IPS DF 6.9 (cell line): ENCODE results near the gene PRKAG2.
A peak's percentile ranks its signal among the peaks of the same experiment; 100 is the strongest.

Experiments
- DNase-seq: peaks from one replicate; pipeline ENCODE4 v3.0.0-alpha.2; 2013; ENCODE audit warnings: low read depth, low spot score
- H3K27ac ChIP-seq: one replicate; pipeline ENCODE4 v1.5.1; 2013; ENCODE audit warnings: low read length, control low read depth
- H3K27me3 ChIP-seq: 2 replicates; pipeline ENCODE4 v1.6.1; 2013; ENCODE audit warnings: mild to moderate bottlenecking, low read length; ENCODE audit not compliant: control insufficient read depth, insufficient read depth
- H3K36me3 ChIP-seq: 2 replicates; pipeline ENCODE4 v1.6.1; 2013; ENCODE audit warnings: low read length; ENCODE audit not compliant: control insufficient read depth, insufficient read depth
- H3K4me1 ChIP-seq: 2 replicates; pipeline ENCODE4 v1.6.1; 2013; ENCODE audit warnings: low read length; ENCODE audit not compliant: control insufficient read depth, insufficient read depth
- H3K4me3 ChIP-seq: 2 replicates; pipeline ENCODE4 v1.5.1; 2013; ENCODE audit warnings: mild to moderate bottlenecking, low read length
- H3K9me3 ChIP-seq: 2 replicates; pipeline ENCODE4 v1.6.1; 2013; ENCODE audit warnings: low read length, inconsistent platforms; ENCODE audit not compliant: control insufficient read depth, insufficient read depth
- WGBS: extraction: QIAGEN DNeasy Blood & Tissue Kit; methylation state at CpG from one replicate; pipeline ENCODE4 v1.1.7; 2013; ENCODE audit warnings: mixed read lengths, missing lambda C conversion rate; ENCODE audit not compliant: insufficient read length, insufficient coverage; 5-methylcytosine and 5-hydroxymethylcytosine counted together

The PRKAG2 gene

GRCh38 chr7:151692721-151693120 lies 184.2 kb downstream of the PRKAG2 start:
- Histone ChIP-seq H3K4me1 (peaks cover 13% of the 10 kb centered on the region), H3K9me3 (no peaks in the 10 kb centered on the region), H3K27me3 (no peaks in the 10 kb centered on the region), H3K27ac (no peak overlapping the region), H3K4me3 (no peak overlapping the region), H3K36me3 (no peaks in the 10 kb centered on the region)
- WGBS = no CpG with 5 or more reads among the region's 9 CpGs
- no peak for DNase-seq

GRCh38 chr7:151691449-151691848 lies 185.5 kb downstream of the PRKAG2 start:
- Histone ChIP-seq H3K4me3 (no peak overlapping the region), H3K27ac (no peak overlapping the region), H3K4me1 (peaks cover 11% of the 10 kb centered on the region), H3K27me3 (no peaks in the 10 kb centered on the region), H3K36me3 (no peaks in the 10 kb centered on the region), H3K9me3 (no peaks in the 10 kb centered on the region)
- DNase-seq = no peak
- WGBS = no CpG with 5 or more reads among the region's 2 CpGs

- Histone ChIP-seq H3K36me3 (no peaks in the 10 kb centered on the region), H3K27me3 (no peaks in the 10 kb centered on the region), H3K4me1 (peaks cover 8% of the 10 kb centered on the region), H3K9me3 (no peaks in the 10 kb centered on the region), H3K4me3 (no peak overlapping the region), H3K27ac (no peak overlapping the region)
- no CpG with 5 or more reads among the region's 6 CpGs for WGBS
- DNase-seq = no peak
These were observed 186.3 kb downstream of the PRKAG2 start for GRCh38 chr7:151690606-151691005.

DNA sequence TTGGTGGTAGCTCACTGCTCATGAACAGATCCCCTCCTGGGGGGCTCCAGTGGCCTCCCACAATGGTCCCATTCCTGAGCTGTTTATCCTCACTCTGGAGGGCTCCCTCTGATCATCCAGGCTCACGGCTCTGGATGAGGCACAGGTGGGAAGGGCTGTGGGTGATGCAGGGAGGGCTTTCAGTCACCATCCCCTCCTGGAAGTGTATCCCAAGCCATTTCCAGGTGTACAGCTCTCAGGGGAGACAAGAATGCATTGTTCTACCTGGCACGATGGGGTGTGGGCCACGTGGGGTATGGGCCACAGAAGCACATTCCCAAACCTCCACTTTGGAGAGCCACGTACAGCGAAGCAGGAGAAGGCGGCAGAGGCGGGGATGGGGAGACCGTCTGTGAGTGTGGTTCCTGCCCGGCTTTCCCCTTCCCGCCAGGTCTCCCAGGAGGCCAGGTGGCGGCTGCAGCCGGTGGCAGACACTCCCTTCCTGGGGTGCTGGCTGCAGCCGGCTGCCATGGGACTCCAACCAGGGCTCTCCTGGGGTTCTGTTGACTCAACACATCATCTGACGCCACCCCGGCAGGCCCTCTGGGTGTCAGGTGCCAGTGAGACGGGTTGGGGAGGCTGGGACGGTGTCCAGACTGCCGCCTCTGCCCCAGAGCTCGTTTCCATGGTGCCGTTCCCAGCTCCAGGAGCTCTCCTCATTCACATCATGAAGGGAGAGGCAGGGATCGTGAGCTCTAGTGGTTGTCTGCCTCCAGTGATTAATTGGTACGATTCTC lies 187.5 kb downstream of the PRKAG2 start:
- Histone ChIP-seq H3K9me3 (no peaks in the 10 kb centered on the region), H3K36me3 (no peaks in the 10 kb centered on the region), H3K4me1 (peaks cover 4% of the 10 kb centered on the region), H3K4me3 (no peak overlapping the region), H3K27ac (no peak overlapping the region), H3K27me3 (no peaks in the 10 kb centered on the region)
- no CpG with 5 or more reads among the region's 22 CpGs for WGBS
- no peak for DNase-seq

GRCh38 chr7:151688236-151688780 lies 188.6 kb downstream of the PRKAG2 start:
- no peak overlapping the region for H3K27ac ChIP-seq
- H3K27me3 ChIP-seq = no peaks in the 10 kb centered on the region
- H3K36me3 ChIP-seq = no peaks in the 10 kb centered on the region
- peaks cover 4% of the 10 kb centered on the region for H3K4me1 ChIP-seq
- H3K4me3 ChIP-seq = no peak overlapping the region
- WGBS = no CpG with 5 or more reads among the region's 19 CpGs
- no peak for DNase-seq
- no peaks in the 10 kb centered on the region for H3K9me3 ChIP-seq

DNA sequence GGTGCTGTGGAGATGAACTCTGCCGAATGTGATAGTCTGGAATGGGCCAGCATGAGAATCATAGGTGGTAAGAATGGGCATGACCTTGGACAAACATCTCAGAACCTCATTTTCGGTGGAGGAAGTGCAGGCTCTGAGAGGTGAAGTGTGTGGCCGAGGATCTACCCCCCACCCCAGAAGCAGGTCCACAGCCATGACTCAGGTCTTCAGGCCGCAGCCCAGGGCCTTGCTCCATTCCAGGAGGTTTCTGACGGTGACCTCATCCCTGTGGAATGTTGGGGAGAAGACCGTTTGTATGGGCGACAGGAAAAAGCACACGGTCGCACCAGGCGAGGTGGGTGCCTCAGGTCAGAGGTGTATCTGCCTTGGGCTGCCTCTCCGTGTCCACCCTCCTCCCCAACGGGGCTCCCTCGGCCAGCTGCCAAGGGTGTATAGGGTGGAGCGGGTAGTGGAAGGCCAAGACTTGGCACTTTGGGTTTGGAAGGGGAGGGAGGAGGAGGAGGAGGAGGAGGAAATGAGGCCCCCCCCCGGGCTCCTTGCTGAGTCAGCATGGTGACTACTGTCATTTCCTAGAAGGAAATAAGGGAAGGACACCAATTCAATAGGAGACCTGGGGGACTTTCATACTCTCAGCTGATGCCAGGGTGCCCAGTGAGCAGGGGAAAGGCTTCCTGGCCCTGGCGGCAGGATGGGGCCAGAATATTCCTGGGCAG lies 189.2 kb downstream of the PRKAG2 start:
- no peaks in the 10 kb centered on the region for H3K36me3 ChIP-seq
- no peak overlapping the region for H3K27ac ChIP-seq
- peaks cover 4% of the 10 kb centered on the region for H3K4me1 ChIP-seq
- no peak overlapping the region for H3K4me3 ChIP-seq
- DNase-seq = peak; percentile 78
- H3K27me3 ChIP-seq = no peaks in the 10 kb centered on the region
- WGBS = no CpG with 5 or more reads among the region's 16 CpGs
- H3K9me3 ChIP-seq = no peaks in the 10 kb centered on the region

GRCh38 chr7:151686826-151687225 lies 190.1 kb downstream of the PRKAG2 start:
- H3K27ac ChIP-seq = no peak overlapping the region
- no CpG with 5 or more reads among the region's 2 CpGs for WGBS
- H3K4me3 ChIP-seq = no peak overlapping the region
- H3K9me3 ChIP-seq = no peaks in the 10 kb centered on the region
- H3K36me3 ChIP-seq = no peaks in the 10 kb centered on the region
- no peak for DNase-seq
- H3K4me1 ChIP-seq = peaks cover 4% of the 10 kb centered on the region
- no peaks in the 10 kb centered on the region for H3K27me3 ChIP-seq

DNA sequence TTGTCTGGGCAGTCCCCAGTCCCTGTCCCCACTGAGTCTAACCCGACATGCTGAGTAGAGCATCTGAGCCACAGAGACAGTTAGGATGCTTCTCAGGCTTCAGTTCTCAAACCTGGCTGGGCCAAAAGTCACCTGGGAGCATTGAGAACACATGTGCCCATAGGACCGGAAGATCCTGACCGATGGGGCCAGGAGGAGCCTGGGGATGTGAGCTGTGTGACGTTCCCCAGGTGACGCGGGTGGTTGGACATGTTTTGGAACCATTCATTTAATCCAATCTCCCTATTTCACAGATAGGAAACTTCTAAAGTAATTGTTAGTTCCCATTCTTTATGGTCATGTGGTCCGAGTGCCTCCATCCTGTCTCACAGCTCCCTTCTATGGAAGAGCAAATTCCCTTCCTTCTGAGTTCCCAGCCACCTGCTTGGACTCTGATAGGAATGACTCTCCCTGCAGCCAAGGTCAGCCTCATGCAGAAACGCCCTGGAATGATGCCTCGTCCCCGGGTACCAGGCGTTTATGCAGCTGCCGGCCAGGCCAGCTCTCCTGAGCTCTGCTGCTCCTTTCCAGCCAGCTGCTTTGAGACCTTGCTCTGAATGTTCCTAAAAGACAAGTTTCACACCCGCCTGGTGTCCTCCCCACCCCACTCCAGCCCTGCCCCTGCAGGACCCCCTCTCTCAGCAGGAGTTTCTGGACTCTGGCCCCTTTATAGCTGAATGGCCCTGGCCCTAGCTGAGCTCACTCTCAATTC lies 190.7 kb downstream of the PRKAG2 start:
- no peaks in the 10 kb centered on the region for H3K27me3 ChIP-seq
- H3K9me3 ChIP-seq = no peaks in the 10 kb centered on the region
- H3K4me3 ChIP-seq = no peak overlapping the region
- no peak overlapping the region for H3K27ac ChIP-seq
- H3K36me3 ChIP-seq = no peaks in the 10 kb centered on the region
- no peak for DNase-seq
- WGBS = no CpG with 5 or more reads among the region's 13 CpGs
- peaks cover 4% of the 10 kb centered on the region for H3K4me1 ChIP-seq

DNA sequence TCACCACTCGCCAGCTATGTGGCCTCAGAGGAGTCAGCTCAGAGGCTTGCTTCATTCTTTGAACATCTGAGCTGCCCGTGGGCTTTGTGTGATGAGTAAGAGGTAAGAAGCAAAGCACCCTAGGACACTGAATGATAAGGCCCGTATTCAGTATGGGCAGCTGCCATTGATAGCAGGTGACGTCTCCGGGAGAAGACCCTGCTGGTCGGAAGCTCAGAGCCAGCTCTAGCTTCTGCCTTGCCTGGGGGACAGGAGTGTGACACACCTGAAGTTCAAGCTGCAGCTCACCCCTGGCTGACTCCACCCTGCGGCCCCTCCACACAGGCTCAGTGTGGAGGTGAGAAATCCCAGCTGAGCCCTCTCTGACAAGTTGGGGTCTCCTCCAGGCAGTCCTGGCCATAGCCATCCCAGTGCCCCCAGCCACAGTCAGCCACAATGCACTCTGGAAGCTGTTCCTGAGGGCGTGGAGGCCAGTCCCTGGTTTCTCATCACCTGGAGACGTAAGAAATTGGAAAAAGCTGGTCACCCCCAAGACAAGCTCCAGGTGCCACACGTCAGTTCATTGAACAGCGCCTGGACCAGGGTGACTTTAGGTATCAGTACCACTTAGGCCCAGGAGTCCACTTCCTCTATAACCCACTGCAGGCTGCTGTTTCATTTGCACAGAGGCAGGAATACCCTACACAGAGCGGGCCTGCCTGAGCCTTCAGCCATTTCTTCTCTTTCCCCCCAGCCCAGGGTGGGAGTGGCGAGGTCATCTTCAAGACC lies 192.3 kb downstream of the PRKAG2 start:
- Histone ChIP-seq H3K4me3 (no peak overlapping the region), H3K27me3 (no peaks in the 10 kb centered on the region), H3K4me1 (peaks cover 4% of the 10 kb centered on the region), H3K36me3 (no peaks in the 10 kb centered on the region), H3K27ac (no peak overlapping the region), H3K9me3 (no peaks in the 10 kb centered on the region)
- WGBS = no CpG with 5 or more reads among the region's 13 CpGs
- no peak for DNase-seq
